Neural crest cell (in vitro differentiated cells): Measurements from ENCODE around the gene ABI2. TPM values are rescaled to one million over a fixed set of nuclear protein-coding genes. Genes with fewer than 3 reads are reported as not detected.

Source experiments
- DNase-seq: peaks from one replicate; pipeline ENCODE4 v3.0.0; 2021; ENCODE audit warnings: low read depth, mixed read lengths, low spot score
- H3K27ac Mint-ChIP-seq: one replicate; pipeline ENCODE4 v1.8.0; 2021; ENCODE audit warnings: mild to moderate bottlenecking, mixed read lengths; ENCODE audit not compliant: unreplicated experiment
- H3K27me3 Mint-ChIP-seq: 2 replicates; pipeline ENCODE4 v1.8.0; 2021; ENCODE audit warnings: low read depth, mild to moderate bottlenecking, mixed read lengths
- H3K36me3 Mint-ChIP-seq: 2 replicates; pipeline ENCODE4 v1.8.0; 2021; ENCODE audit warnings: low read depth, mild to moderate bottlenecking, mixed read lengths
- H3K4me1 Mint-ChIP-seq: 2 replicates; pipeline ENCODE4 v1.8.0; 2021; ENCODE audit warnings: mixed read lengths
- H3K4me3 Mint-ChIP-seq: one replicate; pipeline ENCODE4 v1.8.0; 2021; ENCODE audit warnings: mild to moderate bottlenecking, mixed read lengths
- H3K9me3 Mint-ChIP-seq: 2 replicates; pipeline ENCODE4 v1.8.0; 2021; ENCODE audit warnings: mixed read lengths
- total RNA-seq: library from RNA; stranded (reverse); gene quantifications from 2 replicates; pipeline ENCODE4 v1.2.1, GENCODE V29; 2021
- TF ChIP-seq, protein P1 (sequence below): fragments of 200-600 bp; sonication (generic); conservative IDR thresholded peaks from 2 replicates; pipeline ENCODE4 v1.5.0; 2021; ENCODE audit warnings: antibody characterized with exemption, mild to moderate bottlenecking

ABI2 gene
- total RNA-seq, 1 donor from 2014 or later, result 147 TPM

GRCh38 chr2:203436496-203436895 lies 108.3 kb downstream of the ABI2 start:
- peaks cover 17% of the 10 kb centered on the region for H3K36me3 Mint-ChIP-seq
- H3K27ac Mint-ChIP-seq, result no peak overlapping the region

GRCh38 chr2:203437511-203437910 lies 109.3 kb downstream of the ABI2 start:
- H3K4me1 Mint-ChIP-seq, result peaks cover 16% of the 10 kb centered on the region
- DNase-seq, result no peak
- no peak overlapping the region for H3K4me3 Mint-ChIP-seq
- no peaks in the 10 kb centered on the region for H3K9me3 Mint-ChIP-seq
- H3K27me3 Mint-ChIP-seq, result peaks cover 3% of the 10 kb centered on the region
- no peak overlapping the region for H3K27ac Mint-ChIP-seq
- peaks cover 16% of the 10 kb centered on the region for H3K36me3 Mint-ChIP-seq
- TF ChIP-seq, protein P1, sequence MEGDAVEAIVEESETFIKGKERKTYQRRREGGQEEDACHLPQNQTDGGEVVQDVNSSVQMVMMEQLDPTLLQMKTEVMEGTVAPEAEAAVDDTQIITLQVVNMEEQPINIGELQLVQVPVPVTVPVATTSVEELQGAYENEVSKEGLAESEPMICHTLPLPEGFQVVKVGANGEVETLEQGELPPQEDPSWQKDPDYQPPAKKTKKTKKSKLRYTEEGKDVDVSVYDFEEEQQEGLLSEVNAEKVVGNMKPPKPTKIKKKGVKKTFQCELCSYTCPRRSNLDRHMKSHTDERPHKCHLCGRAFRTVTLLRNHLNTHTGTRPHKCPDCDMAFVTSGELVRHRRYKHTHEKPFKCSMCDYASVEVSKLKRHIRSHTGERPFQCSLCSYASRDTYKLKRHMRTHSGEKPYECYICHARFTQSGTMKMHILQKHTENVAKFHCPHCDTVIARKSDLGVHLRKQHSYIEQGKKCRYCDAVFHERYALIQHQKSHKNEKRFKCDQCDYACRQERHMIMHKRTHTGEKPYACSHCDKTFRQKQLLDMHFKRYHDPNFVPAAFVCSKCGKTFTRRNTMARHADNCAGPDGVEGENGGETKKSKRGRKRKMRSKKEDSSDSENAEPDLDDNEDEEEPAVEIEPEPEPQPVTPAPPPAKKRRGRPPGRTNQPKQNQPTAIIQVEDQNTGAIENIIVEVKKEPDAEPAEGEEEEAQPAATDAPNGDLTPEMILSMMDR, result no peak

More at GRCh38 chr2:203436496-203436895, 108.3 kb downstream of the ABI2 start:
- DNase-seq, result no peak
- Mint-ChIP-seq H3K27me3 (peaks cover 3% of the 10 kb centered on the region), H3K9me3 (no peaks in the 10 kb centered on the region), H3K4me3 (no peak overlapping the region), H3K4me1 (peaks cover 15% of the 10 kb centered on the region)
- TF ChIP-seq, protein P1, result no peak

- Mint-ChIP-seq H3K27ac (no peak overlapping the region), H3K27me3 (peaks cover 3% of the 10 kb centered on the region), H3K9me3 (no peaks in the 10 kb centered on the region), H3K36me3 (peaks cover 13% of the 10 kb centered on the region), H3K4me1 (peaks cover 16% of the 10 kb centered on the region), H3K4me3 (no peak overlapping the region)
- TF ChIP-seq, protein P1, result no peak
- DNase-seq, result no peak
Measured at GRCh38 chr2:203438528-203438927, 110.3 kb downstream of the ABI2 start.

DNA sequence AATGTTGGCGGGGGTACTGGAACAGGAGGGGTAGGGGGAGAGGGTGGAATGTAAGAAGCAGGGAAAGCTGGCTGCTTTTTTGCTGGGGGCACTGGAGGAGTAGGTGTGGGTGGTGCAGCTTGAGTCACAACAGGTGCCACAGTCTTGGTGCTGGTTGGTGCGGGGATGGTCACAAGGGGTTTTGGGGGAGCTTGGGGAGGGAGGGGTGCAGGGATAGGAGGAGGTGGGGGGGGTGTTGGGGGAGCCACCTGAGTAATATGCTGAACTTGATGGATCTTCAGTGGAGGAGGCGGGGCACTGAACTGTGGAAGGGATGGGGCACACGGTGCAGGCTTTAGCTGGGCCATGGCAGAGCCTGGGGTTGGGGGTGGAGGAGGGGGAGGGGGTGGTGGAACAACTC lies 112.5 kb downstream of the ABI2 start:
- H3K27me3 Mint-ChIP-seq, result peaks cover 3% of the 10 kb centered on the region
- DNase-seq, result no peak
- no peak overlapping the region for H3K27ac Mint-ChIP-seq
- no peak overlapping the region for H3K4me3 Mint-ChIP-seq
- peaks cover 13% of the 10 kb centered on the region for H3K36me3 Mint-ChIP-seq
- peaks cover 16% of the 10 kb centered on the region for H3K4me1 Mint-ChIP-seq
- H3K9me3 Mint-ChIP-seq, result no peaks in the 10 kb centered on the region
- TF ChIP-seq, protein P1, result no peak

GRCh38 chr2:203441463-203441862 lies 113.3 kb downstream of the ABI2 start:
- DNase-seq, result no peak
- Mint-ChIP-seq H3K36me3 (peaks cover 17% of the 10 kb centered on the region), H3K9me3 (no peaks in the 10 kb centered on the region), H3K27ac (peak overlapping the region; percentile 2), H3K4me3 (no peak overlapping the region), H3K4me1 (peaks cover 16% of the 10 kb centered on the region), H3K27me3 (peaks cover 3% of the 10 kb centered on the region)
- TF ChIP-seq, protein P1, result no peak

DNA sequence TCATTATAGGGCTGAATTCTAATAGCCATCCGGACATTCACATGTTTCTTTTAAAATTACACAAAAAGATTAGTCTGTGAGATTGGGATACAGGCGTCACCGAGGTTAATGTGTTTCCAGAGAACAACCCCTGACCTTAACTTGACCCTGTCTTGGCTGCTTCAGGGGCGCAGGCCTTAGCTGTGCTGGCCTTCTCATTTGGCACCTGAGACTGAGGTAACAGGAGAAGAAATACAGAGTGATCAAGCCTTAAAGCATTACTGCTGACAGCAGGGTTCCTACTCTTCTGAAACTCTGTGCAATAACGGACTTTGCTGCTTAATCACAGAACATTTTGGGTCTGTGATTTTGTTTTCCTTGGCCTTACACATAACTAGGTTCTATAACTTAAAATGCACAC lies 114.3 kb downstream of the ABI2 start:
- H3K4me1 Mint-ChIP-seq, result peaks cover 16% of the 10 kb centered on the region
- peaks cover 17% of the 10 kb centered on the region for H3K36me3 Mint-ChIP-seq
- no peak overlapping the region for H3K27ac Mint-ChIP-seq
- H3K9me3 Mint-ChIP-seq, result no peaks in the 10 kb centered on the region
- TF ChIP-seq, protein P1, result no peak
- peaks cover 3% of the 10 kb centered on the region for H3K27me3 Mint-ChIP-seq
- H3K4me3 Mint-ChIP-seq, result no peak overlapping the region
- DNase-seq, result no peak
